AG09309 (cell line): ENCODE results near the gene DESI2.

Experiments
- DNase-seq: peaks from one replicate; pipeline ENCODE4 v3.0.0-alpha.2; 2010; ENCODE audit warnings: low read depth
- H3K4me3 ChIP-seq: 2 replicates; pipeline ENCODE4 v1.5.1; 2011; ENCODE audit warnings: mild to moderate bottlenecking, low read depth, low read length, moderate library complexity; ENCODE audit not compliant: control insufficient read depth
- CTCF ChIP-seq: IDR thresholded peaks from 2 replicates; pipeline ENCODE4 v1.5.1; 2011; ENCODE audit warnings: mild to moderate bottlenecking, low read depth, low read length, inconsistent platforms; ENCODE audit not compliant: insufficient read depth, control insufficient read depth; ENCODE audit errors: missing control alignments

Gene DESI2

DNA sequence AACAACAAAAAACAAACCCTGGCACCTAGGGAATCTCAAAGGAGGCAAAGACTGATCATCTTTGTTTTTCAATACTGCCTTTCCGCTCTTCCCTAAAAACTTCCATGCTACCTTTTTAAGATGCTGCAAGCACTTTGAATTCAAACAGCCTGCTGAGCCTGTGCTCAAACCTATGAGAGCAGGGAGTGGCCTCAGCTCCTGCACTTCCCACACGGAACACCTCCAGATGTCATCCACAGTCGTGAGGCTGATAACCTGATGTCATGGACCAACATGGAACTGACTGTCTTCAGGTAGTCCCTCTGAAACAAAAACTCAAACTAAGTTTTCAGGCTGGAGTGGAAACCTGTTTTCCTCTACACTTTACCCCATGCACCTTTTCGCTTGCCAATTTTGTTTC, 46.8 kb downstream of the DESI2 start:
- DNase-seq = no peak
- no peak for TF ChIP-seq CTCF
- H3K4me3 ChIP-seq = no peak overlapping the region

DNA sequence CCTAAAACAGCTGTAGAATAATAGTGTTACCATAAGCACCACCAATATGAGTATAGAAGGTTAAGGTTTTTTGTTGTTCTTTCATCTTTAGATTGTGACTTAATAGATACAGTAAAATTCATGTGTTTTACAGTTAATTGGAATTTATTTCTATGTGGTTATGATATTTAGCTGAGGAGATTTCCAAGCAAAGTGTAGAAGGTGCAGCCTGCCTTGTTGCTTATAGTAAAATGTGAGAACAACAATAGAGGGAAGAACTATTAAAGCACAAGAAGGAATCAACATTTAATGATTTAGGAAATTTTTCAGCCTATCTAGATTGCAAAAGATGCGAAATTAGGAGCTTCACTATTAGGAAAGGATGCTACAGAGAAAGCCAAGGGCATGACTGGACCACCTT, 47.9 kb downstream of the DESI2 start:
- DNase-seq = no peak
- H3K4me3 ChIP-seq = no peak overlapping the region
- TF ChIP-seq CTCF = no peak

- no peak overlapping the region for H3K4me3 ChIP-seq
- no peak for DNase-seq
- TF ChIP-seq CTCF = no peak
Observed at GRCh38 chr1:244702620-244703019, 49.7 kb downstream of the DESI2 start.

GRCh38 chr1:244704107-244704506, 51.2 kb downstream of the DESI2 start:
- DNase-seq = no peak
- no peak overlapping the region for H3K4me3 ChIP-seq
- no peak for TF ChIP-seq CTCF

DNA sequence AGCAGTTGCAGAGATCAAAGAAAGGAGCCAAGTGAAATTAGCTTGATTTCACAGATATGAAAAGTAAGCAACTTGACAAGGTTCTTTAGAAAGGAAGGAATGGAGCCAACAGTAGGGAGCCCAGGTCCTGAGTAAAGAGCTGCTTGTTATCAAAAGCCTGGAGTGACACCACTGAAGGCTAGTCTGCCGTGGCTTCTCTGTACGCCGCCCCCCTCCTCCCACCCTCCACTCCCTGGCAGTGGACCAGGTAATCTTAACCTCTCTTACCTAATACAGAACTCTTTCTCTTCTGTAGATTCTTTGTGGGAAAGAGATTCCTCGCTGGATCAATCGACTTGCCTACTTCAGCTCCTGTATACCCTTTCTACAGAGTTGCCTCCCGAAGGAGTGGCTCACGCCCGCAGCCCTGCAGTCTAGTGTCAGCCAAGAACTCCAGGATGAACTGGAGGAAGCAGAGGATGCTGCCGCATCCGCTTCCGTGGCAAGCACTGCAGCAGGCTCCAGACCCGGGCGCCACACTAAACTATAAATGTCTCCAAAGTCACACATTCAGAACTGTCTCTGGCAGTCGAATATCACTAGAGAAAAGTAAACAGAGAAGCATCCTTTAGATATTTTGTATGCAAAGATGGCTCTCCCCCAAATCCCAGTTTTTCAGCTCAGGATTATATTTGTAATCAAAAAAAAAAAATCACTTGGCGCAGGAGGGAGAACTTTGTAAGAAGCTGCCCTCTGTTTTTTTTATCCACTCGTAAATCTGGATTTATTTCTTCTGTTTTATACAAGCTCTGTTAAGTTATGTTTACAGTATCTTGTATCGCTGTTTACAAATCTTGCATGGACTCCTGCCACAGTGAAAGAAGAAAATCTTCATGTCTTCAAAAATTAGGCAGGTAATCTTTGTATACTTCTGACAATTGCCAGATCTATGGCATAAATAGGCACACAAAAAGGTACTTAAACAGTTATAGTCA, 52.6 kb downstream of the DESI2 start:
- no peak for TF ChIP-seq CTCF
- DNase-seq = no peak
- H3K4me3 ChIP-seq = no peak overlapping the region

- no peak for TF ChIP-seq CTCF
- H3K4me3 ChIP-seq = no peak overlapping the region
- no peak for DNase-seq
Observed at GRCh38 chr1:244709076-244709475, 56.1 kb downstream of the DESI2 start.
